GM10847 (cell line): Measurements from ENCODE around the gene ESF1.

Experiments used
- POLR2A ChIP-seq: IDR thresholded peaks from 2 replicates; pipeline ENCODE4 v1.6.1; 2011; ENCODE audit not compliant: insufficient read length; ENCODE audit errors: extremely low read depth

Gene ESF1, protein sequence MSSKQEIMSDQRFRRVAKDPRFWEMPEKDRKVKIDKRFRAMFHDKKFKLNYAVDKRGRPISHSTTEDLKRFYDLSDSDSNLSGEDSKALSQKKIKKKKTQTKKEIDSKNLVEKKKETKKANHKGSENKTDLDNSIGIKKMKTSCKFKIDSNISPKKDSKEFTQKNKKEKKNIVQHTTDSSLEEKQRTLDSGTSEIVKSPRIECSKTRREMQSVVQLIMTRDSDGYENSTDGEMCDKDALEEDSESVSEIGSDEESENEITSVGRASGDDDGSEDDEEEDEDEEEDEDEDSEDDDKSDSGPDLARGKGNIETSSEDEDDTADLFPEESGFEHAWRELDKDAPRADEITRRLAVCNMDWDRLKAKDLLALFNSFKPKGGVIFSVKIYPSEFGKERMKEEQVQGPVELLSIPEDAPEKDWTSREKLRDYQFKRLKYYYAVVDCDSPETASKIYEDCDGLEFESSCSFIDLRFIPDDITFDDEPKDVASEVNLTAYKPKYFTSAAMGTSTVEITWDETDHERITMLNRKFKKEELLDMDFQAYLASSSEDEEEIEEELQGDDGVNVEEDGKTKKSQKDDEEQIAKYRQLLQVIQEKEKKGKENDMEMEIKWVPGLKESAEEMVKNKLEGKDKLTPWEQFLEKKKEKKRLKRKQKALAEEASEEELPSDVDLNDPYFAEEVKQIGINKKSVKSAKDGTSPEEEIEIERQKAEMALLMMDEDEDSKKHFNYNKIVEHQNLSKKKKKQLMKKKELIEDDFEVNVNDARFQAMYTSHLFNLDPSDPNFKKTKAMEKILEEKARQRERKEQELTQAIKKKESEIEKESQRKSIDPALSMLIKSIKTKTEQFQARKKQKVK

GRCh38 chr20:13784893-13785715, at the start of gene ESF1, which contains the start of gene NDUFAF5:
Gene ESF1, minus strand, starts transcription at chr20:13784919. Its CDS starts 1,779 bp downstream, at chr20:13783140.
Gene NDUFAF5, plus strand, starts transcription at chr20:13785028. Its CDS starts 41 bp downstream, at chr20:13785069.
- peak; percentile 77 for TF ChIP-seq POLR2A

DNA sequence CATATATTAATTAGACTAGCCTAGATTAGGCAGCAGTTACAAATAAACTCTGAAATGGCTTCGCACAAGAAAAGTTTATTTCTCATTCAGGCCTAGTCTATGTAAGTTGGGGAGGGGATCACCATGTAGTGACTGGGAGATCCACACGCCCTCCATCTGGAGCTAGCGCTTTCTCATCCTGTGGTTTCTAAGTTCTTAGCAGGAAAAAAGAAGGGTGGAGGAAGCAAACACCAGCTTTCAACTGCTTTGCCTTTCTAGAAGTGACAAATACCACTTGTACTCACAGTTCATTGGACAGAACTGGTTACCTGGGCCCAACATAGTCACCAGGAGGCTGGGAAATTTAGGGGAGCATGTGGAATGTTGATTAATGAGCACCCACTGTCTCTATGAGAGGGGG, 46.8 kb upstream of the ESF1 start:
- no peak for TF ChIP-seq POLR2A

DNA sequence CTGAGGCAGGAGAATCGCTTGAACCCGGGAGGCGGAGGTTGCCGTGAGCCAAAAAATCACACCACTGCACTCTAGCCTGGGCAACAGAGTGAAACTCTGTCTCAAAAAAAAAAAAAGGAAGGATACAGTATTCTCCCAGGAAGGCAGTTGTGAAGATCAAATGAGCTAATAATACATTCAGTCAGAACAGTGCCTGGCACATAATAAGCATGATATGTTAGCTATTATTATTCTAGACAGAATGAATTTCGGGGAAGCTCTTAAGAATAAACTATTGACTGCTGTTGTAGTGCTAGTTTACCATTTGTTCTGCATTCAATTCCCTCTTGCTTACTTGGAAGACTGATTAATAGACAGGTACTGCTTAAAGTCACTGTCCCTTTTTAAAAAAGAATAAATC, 40.7 kb upstream of the ESF1 start:
- no peak for TF ChIP-seq POLR2A

- TF ChIP-seq POLR2A: no peak
Measured at GRCh38 chr20:13824459-13824858, 39.7 kb upstream of the ESF1 start.

GRCh38 chr20:13822459-13822858, 37.7 kb upstream of the ESF1 start:
- no peak for TF ChIP-seq POLR2A

- TF ChIP-seq POLR2A: no peak
Measured at GRCh38 chr20:13821876-13822275, 37.2 kb upstream of the ESF1 start.

DNA sequence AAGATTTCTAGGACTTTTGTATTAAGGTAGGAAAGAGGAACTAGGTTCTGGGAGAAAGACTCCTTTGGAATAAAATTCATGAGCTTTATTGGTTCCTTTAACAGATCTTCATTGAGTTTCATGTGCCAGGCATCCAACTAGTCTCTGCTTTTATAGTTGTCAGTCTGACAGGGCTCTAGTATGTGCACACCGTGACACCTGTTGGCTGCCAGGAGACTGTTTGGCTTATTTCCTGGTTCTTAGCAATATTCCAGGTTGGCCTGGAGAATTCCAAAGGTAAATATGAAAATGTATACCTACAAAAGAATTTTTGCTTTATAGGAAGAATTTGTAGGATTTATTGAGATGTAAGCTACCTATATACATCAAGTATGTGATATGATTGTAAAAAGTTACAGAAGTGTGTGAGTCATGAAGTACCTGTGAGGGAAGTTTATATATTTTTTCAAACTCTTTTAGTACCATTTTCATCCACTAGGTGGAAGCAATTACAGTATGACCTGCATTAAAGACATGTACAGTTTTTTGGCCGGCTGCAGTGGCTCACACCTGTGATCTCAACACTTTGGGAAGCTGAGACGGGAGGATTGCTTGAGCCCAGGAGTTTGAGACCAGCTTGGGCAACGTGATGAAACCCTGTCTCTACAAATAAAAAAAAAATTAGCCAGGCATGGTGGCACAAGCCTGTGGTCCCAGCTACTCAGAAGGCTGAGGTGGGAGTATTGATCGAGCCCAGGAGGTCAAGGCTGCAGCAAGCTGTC, 35.3 kb upstream of the ESF1 start:
- no peak for TF ChIP-seq POLR2A

- TF ChIP-seq POLR2A: no peak
Measured at GRCh38 chr20:13817342-13817741, 32.6 kb upstream of the ESF1 start.

DNA sequence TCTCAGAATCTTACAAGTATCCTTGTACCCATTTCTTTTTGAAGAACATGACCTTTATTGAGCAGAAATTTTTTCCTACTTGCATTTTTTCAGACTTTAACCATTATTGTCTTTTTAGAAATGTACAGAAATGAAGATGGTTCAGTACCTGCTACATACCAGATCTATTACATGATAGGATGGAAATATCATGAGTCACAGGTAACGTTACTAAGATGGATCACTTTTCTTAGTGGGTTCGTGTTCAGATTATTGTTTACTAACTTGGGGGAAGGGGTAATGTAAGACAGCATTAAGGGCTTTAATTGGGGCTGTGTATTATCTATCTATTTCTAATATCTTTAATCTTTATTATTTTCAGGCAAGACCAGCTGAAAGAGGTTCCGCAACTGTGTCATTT, 32.0 kb upstream of the ESF1 start:
- no peak for TF ChIP-seq POLR2A

DNA sequence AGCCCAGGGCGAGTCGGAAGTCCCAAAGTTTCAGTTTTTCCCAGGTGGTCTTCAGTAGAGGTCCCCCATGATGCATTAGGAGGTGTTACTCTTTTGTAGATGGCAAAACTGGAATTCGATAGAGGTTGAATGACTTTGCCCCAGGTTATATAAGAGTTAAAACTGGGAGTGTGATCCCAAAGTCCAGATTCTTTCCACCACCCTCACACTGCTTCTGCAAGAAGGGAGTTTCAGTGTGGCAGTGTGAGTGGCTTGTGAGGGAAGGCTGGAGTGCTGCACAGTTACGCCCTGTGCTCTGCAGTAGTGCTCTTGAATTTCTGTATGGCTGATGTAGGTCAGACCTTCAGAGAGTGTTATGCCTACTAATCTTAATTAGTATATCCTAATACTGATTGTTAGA, 30.0 kb upstream of the ESF1 start:
- TF ChIP-seq POLR2A: no peak

DNA sequence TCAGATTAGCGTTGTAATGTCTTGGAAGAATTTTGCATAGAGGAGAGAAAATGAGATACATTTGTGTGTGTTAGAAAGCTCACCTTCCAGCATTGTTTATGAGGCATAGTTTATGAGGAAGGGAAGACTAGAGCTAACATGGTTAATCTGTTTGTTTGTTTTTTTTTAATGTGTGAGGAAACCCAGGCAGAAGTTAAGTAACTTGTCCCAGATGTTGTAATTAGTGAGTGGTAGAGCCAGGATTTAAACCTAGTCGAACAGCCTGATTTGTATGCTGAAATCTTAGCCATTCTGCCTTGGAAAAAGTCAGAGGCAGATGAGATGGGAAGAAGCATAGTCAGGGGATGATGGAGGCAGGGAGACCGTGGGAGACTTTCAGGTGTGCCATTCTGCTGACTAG, 29.2 kb upstream of the ESF1 start:
- TF ChIP-seq POLR2A: no peak

DNA sequence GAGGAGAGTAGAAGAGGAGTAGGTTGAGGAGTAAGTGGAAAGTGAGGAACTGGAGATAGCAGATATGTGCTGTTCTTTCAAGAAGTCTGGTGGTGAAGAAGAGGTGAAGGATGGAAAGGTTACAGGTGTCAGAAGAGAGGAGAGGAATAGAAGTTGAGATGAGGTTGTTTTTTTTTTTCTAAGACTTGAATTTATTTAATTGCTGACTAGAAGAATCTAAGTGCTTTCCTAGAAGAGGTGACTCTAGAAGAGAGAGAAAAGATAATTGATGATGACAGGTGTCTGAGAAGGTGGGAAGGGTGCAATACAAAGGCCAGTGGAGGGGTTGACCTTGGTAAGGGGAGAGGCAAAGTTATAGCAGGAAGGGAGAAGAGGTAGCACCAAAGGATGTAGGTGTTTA, 25.7 kb upstream of the ESF1 start:
- TF ChIP-seq POLR2A: no peak

- no peak for TF ChIP-seq POLR2A
Measured at GRCh38 chr20:13809855-13810254, 25.1 kb upstream of the ESF1 start.

GRCh38 chr20:13809373-13809772, 24.7 kb upstream of the ESF1 start:
- TF ChIP-seq POLR2A: no peak
